Chondrocyte (in vitro differentiated cells): ENCODE results near the gene IQGAP1. TPM values are rescaled to one million over a fixed set of nuclear protein-coding genes. Genes with fewer than 3 reads are reported as not detected.

Experiments used
- DNase-seq: peaks from one replicate; pipeline ENCODE4 v3.0.0; 2021; ENCODE audit warnings: mixed read lengths, low spot score
- H3K27ac Mint-ChIP-seq: one replicate; pipeline ENCODE4 v1.8.0; 2021; ENCODE audit warnings: mild to moderate bottlenecking, moderate library complexity, mixed read lengths; ENCODE audit not compliant: unreplicated experiment
- H3K27me3 Mint-ChIP-seq: 2 replicates; pipeline ENCODE4 v1.8.0; 2021; ENCODE audit warnings: low read depth, mixed read lengths
- H3K36me3 Mint-ChIP-seq: 2 replicates; pipeline ENCODE4 v1.8.0; 2021; ENCODE audit warnings: low read depth, mixed read lengths
- H3K4me1 Mint-ChIP-seq: 2 replicates; pipeline ENCODE4 v1.8.0; 2021; ENCODE audit warnings: low read depth, mild to moderate bottlenecking, mixed read lengths
- H3K4me3 Mint-ChIP-seq: one replicate; pipeline ENCODE4 v1.8.0; 2021; ENCODE audit warnings: mild to moderate bottlenecking, moderate library complexity, mixed read lengths; ENCODE audit not compliant: unreplicated experiment
- H3K9me3 Mint-ChIP-seq: 2 replicates; pipeline ENCODE4 v1.8.0; 2021; ENCODE audit warnings: low read depth, mixed read lengths
- CTCF ChIP-seq: fragments of 200-600 bp; sonication (generic); IDR thresholded peaks from 2 replicates; pipeline ENCODE4 v1.5.0; 2021; ENCODE audit warnings: antibody characterized with exemption, mild to moderate bottlenecking, moderate library complexity
- total RNA-seq: library from RNA; stranded (reverse); gene quantifications from 3 replicates; pipeline ENCODE4 v1.2.1, GENCODE V29; 2021

IQGAP1 gene
- total RNA-seq, 1 donor from 2014 or later = 209 TPM

GRCh38 chr15:90458061-90458460, 70.0 kb downstream of the IQGAP1 start:
- Mint-ChIP-seq H3K27ac (peak overlapping the region; percentile 37), H3K4me1 (peaks cover 18% of the 10 kb centered on the region), H3K27me3 (no peaks in the 10 kb centered on the region), H3K4me3 (no peak overlapping the region), H3K36me3 (peaks cover 53% of the 10 kb centered on the region), H3K9me3 (no peaks in the 10 kb centered on the region)
- TF ChIP-seq CTCF = no peak
- DNase-seq = no peak

GRCh38 chr15:90459368-90459767, 71.3 kb downstream of the IQGAP1 start:
- no peak for DNase-seq
- no peak for TF ChIP-seq CTCF
- H3K9me3 Mint-ChIP-seq = no peaks in the 10 kb centered on the region
- peak overlapping the region; percentile 33 for H3K27ac Mint-ChIP-seq
- peaks cover 31% of the 10 kb centered on the region for H3K4me1 Mint-ChIP-seq
- peaks cover 41% of the 10 kb centered on the region for H3K36me3 Mint-ChIP-seq
- no peak overlapping the region for H3K4me3 Mint-ChIP-seq
- no peaks in the 10 kb centered on the region for H3K27me3 Mint-ChIP-seq

GRCh38 chr15:90460142-90460824, 72.2 kb downstream of the IQGAP1 start:
- TF ChIP-seq CTCF = no peak
- Mint-ChIP-seq H3K27me3 (no peaks in the 10 kb centered on the region), H3K9me3 (no peaks in the 10 kb centered on the region), H3K4me3 (no peak overlapping the region), H3K4me1 (peaks cover 40% of the 10 kb centered on the region), H3K36me3 (peaks cover 36% of the 10 kb centered on the region), H3K27ac (peak overlapping the region; percentile 53)
- DNase-seq = no peak

GRCh38 chr15:90463381-90463780, 75.3 kb downstream of the IQGAP1 start:
- H3K36me3 Mint-ChIP-seq = peaks cover 31% of the 10 kb centered on the region

More at GRCh38 chr15:90463381-90463780, 75.3 kb downstream of the IQGAP1 start:
- no peaks in the 10 kb centered on the region for H3K9me3 Mint-ChIP-seq
- peak; percentile 52 for TF ChIP-seq CTCF
- peaks cover 51% of the 10 kb centered on the region for H3K4me1 Mint-ChIP-seq
- H3K27me3 Mint-ChIP-seq = no peaks in the 10 kb centered on the region
- H3K27ac Mint-ChIP-seq = peak overlapping the region; percentile 46
- no peak for DNase-seq
- H3K4me3 Mint-ChIP-seq = no peak overlapping the region
